ENCODE results near the gene DCHS1.

DCHS1 gene

GRCh38 chr11:6642957-6643356 lies 12.7 kb downstream of the DCHS1 start:
- no peak for DNase-seq

GRCh38 chr11:6640985-6641701 lies 14.5 kb downstream of the DCHS1 start:
- no peak for DNase-seq

- DNase-seq, result no peak
These were observed 15.3 kb downstream of the DCHS1 start for GRCh38 chr11:6640036-6640984.

GRCh38 chr11:6638429-6638828 lies 17.2 kb downstream of the DCHS1 start:
- no peak for DNase-seq

GRCh38 chr11:6637871-6638270 lies 17.7 kb downstream of the DCHS1 start:
- no peak for DNase-seq

- no peak for DNase-seq
These were observed 19.1 kb downstream of the DCHS1 start for GRCh38 chr11:6636480-6636879.

- DNase-seq, result no peak
These were observed 20.3 kb downstream of the DCHS1 start for GRCh38 chr11:6635082-6635932.

GRCh38 chr11:6634534-6634933 lies 21.1 kb downstream of the DCHS1 start:
- DNase-seq, result no peak

- no peak for DNase-seq
These were observed 21.9 kb downstream of the DCHS1 start for GRCh38 chr11:6633422-6634408.

- no peak for DNase-seq
These were observed 23.2 kb downstream of the DCHS1 start for GRCh38 chr11:6632116-6633073.

- no peak for DNase-seq
These were observed 24.2 kb downstream of the DCHS1 start for GRCh38 chr11:6631361-6631890.

- no peak for DNase-seq
These were observed 24.8 kb downstream of the DCHS1 start for GRCh38 chr11:6630632-6631291.

- DNase-seq, result no peak
These were observed 25.5 kb downstream of the DCHS1 start for GRCh38 chr11:6629892-6630631.

GRCh38 chr11:6629573-6629891 lies 26.1 kb downstream of the DCHS1 start:
- no peak for DNase-seq

- DNase-seq, result no peak
These were observed 27.1 kb downstream of the DCHS1 start for GRCh38 chr11:6628526-6628925.

GRCh38 chr11:6627762-6628241 lies 27.8 kb downstream of the DCHS1 start:
- DNase-seq, result no peak

GRCh38 chr11:6626971-6627761 lies 28.4 kb downstream of the DCHS1 start:
- DNase-seq, result no peak

GRCh38 chr11:6625832-6626420 lies 29.7 kb downstream of the DCHS1 start:
- DNase-seq, result no peak
